Liver (tissue), 3 donors: Measurements from ENCODE around the gene ZNF417.
"Not testable (repeated sequence)": the region's sequence is repeated elsewhere in the genome, so short reads cannot be mapped to it uniquely, and the experiment has no call there.

ENCODE experiments used
- EGR1 ChIP-seq, 2 donors: IDR thresholded peaks; 2 replicates each; pipeline ENCODE4 v1.6.1; 2016 to 2018; ENCODE audit warnings: antibody characterized with exemption in 2 of 2, low read depth in 2 of 2
- FOXA1 ChIP-seq: IDR thresholded peaks from 2 replicates; pipeline ENCODE4 v1.6.1; 2016; ENCODE audit warnings: antibody characterized with exemption
- GABPA ChIP-seq, 2 donors: IDR thresholded peaks in 1 of 2; conservative IDR thresholded peaks in 1 of 2; 2 replicates each; pipeline ENCODE4 v1.6.1; 2016; ENCODE audit warnings: antibody characterized with exemption in 2 of 2, mild to moderate bottlenecking in 1 of 2, moderate library complexity in 1 of 2
- HNF4A ChIP-seq, 2 donors: conservative IDR thresholded peaks; 2 replicates each; pipeline ENCODE4 v1.6.1; 2016; ENCODE audit warnings: antibody characterized with exemption in 2 of 2, mild to moderate bottlenecking in 2 of 2
- JUND ChIP-seq, 2 donors: IDR thresholded peaks; 2 replicates each; pipeline ENCODE4 v1.6.1; 2016; ENCODE audit warnings: antibody characterized with exemption in 2 of 2
- RAD21 ChIP-seq, 2 donors: IDR thresholded peaks; 2 replicates each; pipeline ENCODE4 v1.6.1; 2016; ENCODE audit warnings: antibody characterized with exemption in 2 of 2, mild to moderate bottlenecking in 2 of 2
- RXRA ChIP-seq, 2 donors: IDR thresholded peaks; 2 replicates each; pipeline ENCODE4 v1.6.1; 2017 to 2018; ENCODE audit warnings: antibody characterized with exemption in 2 of 2, mild to moderate bottlenecking in 1 of 2
- TAF1 ChIP-seq: conservative IDR thresholded peaks from 2 replicates; pipeline ENCODE4 v1.6.1; 2016; ENCODE audit warnings: antibody characterized with exemption, mild to moderate bottlenecking
- YY1 ChIP-seq: IDR thresholded peaks from 2 replicates; pipeline ENCODE4 v1.6.1; 2016; ENCODE audit warnings: antibody characterized with exemption, mild to moderate bottlenecking
- TF ChIP-seq, protein P1 (sequence below): fragments of 150-350 bp; IDR thresholded peaks from 2 replicates; pipeline ENCODE4 v1.5.1; 2017; ENCODE audit warnings: improper control_type of control experiment, low read depth, low read length; ENCODE audit not compliant: missing input control
- TF ChIP-seq, protein P2 (sequence below): IDR thresholded peaks from 2 replicates; pipeline ENCODE4 v1.6.1; 2016; ENCODE audit warnings: antibody characterized with exemption
- donor health status: healthy.
- donor health status: healthy.

DNA sequence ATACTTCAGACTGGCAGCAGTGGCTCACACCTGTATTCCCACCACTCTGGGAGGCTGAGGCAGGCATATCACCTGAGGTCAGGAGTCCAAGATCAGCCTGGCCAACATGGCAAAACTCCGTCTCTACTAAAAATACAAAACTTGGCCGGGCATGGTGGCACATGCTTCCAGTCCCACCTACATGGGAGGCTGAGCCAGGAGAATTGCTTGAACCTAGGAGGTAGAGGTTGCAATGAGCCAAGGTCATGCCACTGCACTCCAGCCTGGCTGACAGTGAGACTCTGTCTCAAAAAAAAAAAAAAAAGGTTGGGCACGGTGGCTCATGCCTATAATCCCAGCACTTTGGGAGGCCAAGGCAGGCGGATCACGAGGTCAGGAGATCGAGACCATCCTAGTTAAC lies 46.7 kb downstream of the ZNF417 start:
- TF ChIP-seq, protein P1, sequence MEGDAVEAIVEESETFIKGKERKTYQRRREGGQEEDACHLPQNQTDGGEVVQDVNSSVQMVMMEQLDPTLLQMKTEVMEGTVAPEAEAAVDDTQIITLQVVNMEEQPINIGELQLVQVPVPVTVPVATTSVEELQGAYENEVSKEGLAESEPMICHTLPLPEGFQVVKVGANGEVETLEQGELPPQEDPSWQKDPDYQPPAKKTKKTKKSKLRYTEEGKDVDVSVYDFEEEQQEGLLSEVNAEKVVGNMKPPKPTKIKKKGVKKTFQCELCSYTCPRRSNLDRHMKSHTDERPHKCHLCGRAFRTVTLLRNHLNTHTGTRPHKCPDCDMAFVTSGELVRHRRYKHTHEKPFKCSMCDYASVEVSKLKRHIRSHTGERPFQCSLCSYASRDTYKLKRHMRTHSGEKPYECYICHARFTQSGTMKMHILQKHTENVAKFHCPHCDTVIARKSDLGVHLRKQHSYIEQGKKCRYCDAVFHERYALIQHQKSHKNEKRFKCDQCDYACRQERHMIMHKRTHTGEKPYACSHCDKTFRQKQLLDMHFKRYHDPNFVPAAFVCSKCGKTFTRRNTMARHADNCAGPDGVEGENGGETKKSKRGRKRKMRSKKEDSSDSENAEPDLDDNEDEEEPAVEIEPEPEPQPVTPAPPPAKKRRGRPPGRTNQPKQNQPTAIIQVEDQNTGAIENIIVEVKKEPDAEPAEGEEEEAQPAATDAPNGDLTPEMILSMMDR: not testable (repeated sequence)
- not testable (repeated sequence) for TF ChIP-seq TAF1; JUND (IDR thresholded peaks at IDR 0.05); EGR1 (IDR thresholded peaks at IDR 0.05; ENCODE audit: low read depth in 2 of 2); GABPA (IDR thresholded peaks at IDR 0.05 in 1 of 2, conservative IDR thresholded peaks at IDR 0.05 in 1 of 2); FOXA1; YY1; RAD21 (IDR thresholded peaks at IDR 0.05); RXRA (IDR thresholded peaks at IDR 0.05); HNF4A (conservative IDR thresholded peaks at IDR 0.05)
- TF ChIP-seq, protein P2, sequence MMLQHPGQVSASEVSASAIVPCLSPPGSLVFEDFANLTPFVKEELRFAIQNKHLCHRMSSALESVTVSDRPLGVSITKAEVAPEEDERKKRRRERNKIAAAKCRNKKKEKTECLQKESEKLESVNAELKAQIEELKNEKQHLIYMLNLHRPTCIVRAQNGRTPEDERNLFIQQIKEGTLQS: not testable (repeated sequence)
